GM12878 (cell line): Measurements from ENCODE around the gene CFAP97D2.

ENCODE experiments used
- CBX5 ChIP-seq: sonication (generic); IDR thresholded peaks from 2 replicates; pipeline ENCODE4 v1.6.1; 2016; ENCODE audit warnings: low read depth, moderate library complexity, mild to moderate bottlenecking, inconsistent platforms
- CHD2 ChIP-seq: IDR thresholded peaks from 2 replicates; pipeline ENCODE4 v1.6.1; 2011; ENCODE audit warnings: low read depth, low read length, improper control_type of control experiment, borderline replicate concordance
- CREB1 ChIP-seq: IDR thresholded peaks from 2 replicates; pipeline ENCODE4 v1.6.1; 2012; ENCODE audit warnings: low read depth, mild to moderate bottlenecking, inconsistent platforms
- CREM ChIP-seq: IDR thresholded peaks from 2 replicates; pipeline ENCODE4 v1.6.1; 2014; ENCODE audit warnings: antibody characterized with exemption, low read depth
- EZH2 ChIP-seq: IDR thresholded peaks from 2 replicates; pipeline ENCODE4 v1.6.1; 2012; ENCODE audit warnings: low read depth, mild to moderate bottlenecking, control low read depth, inconsistent platforms, low read length, borderline replicate concordance; ENCODE audit not compliant: control insufficient read depth
- MAX ChIP-seq: IDR thresholded peaks from 2 replicates; pipeline ENCODE4 v1.6.1; 2012; ENCODE audit warnings: low read depth, low read length, improper control_type of control experiment
- SIN3A ChIP-seq: IDR thresholded peaks from 2 replicates; pipeline ENCODE4 v1.6.1; 2012; ENCODE audit warnings: low read depth, low read length, improper control_type of control experiment
- SREBF2 ChIP-seq: IDR thresholded peaks from 2 replicates; pipeline ENCODE4 v1.6.1; 2012; ENCODE audit warnings: mild to moderate bottlenecking, low read length
- TF ChIP-seq, protein P1 (sequence below), 3 experiments: IDR thresholded peaks in 2 of 3; conservative IDR thresholded peaks in 1 of 3; 2 replicates each; pipeline ENCODE4 v1.5.1; 2011; ENCODE audit warnings: low read depth in 3 of 3, low read length in 3 of 3, mild to moderate bottlenecking in 3 of 3, control low read depth in 2 of 3, moderate library complexity in 2 of 3, inconsistent platforms in 1 of 3, mixed read lengths in 1 of 3; ENCODE audit not compliant: control insufficient read depth in 2 of 3, insufficient read depth in 1 of 3; ENCODE audit errors: extremely low read depth in 1 of 3
- TF ChIP-seq, protein P2 (sequence below): fragments of 150-350 bp; IDR thresholded peaks from 2 replicates; pipeline ENCODE4 v1.6.1; 2016; ENCODE audit warnings: low read depth, low read length

DNA sequence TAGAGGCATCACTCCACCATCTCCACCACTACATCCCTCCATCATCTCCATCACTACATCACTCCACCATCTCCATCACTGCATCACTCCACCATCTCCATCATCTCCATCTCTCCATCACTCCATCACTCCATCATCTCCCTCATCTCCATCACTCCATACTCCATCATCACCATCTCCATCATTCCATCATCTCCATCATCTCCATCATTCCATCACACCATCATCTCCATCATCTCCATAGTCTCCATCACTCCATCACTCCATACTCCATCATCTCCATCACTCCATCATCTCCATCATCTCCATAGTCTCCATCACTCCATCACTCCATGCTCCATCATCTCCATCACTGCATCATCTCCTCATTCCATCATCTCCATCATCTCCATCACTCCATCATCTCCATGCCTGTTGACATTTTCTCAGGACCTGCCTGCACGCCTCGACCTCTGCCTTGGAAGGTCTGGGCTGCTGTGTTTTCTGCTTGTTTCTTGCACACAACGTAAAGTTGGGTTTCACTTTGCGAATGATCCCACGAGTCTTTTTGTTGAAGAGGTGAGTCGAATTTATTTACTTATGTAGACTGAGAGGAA lies 25.5 kb upstream of the CFAP97D2 start:
- TF ChIP-seq, protein P1, sequence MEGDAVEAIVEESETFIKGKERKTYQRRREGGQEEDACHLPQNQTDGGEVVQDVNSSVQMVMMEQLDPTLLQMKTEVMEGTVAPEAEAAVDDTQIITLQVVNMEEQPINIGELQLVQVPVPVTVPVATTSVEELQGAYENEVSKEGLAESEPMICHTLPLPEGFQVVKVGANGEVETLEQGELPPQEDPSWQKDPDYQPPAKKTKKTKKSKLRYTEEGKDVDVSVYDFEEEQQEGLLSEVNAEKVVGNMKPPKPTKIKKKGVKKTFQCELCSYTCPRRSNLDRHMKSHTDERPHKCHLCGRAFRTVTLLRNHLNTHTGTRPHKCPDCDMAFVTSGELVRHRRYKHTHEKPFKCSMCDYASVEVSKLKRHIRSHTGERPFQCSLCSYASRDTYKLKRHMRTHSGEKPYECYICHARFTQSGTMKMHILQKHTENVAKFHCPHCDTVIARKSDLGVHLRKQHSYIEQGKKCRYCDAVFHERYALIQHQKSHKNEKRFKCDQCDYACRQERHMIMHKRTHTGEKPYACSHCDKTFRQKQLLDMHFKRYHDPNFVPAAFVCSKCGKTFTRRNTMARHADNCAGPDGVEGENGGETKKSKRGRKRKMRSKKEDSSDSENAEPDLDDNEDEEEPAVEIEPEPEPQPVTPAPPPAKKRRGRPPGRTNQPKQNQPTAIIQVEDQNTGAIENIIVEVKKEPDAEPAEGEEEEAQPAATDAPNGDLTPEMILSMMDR (IDR thresholded peaks at IDR 0.05 in 2 of 3, conservative IDR thresholded peaks at IDR 0.05 in 1 of 3; ENCODE audit: control insufficient read depth in 2 of 3, extremely low read depth in 1 of 3, insufficient read depth in 1 of 3, low read depth in 3 of 3, low read length in 3 of 3) = no peak
- TF ChIP-seq, protein P2, sequence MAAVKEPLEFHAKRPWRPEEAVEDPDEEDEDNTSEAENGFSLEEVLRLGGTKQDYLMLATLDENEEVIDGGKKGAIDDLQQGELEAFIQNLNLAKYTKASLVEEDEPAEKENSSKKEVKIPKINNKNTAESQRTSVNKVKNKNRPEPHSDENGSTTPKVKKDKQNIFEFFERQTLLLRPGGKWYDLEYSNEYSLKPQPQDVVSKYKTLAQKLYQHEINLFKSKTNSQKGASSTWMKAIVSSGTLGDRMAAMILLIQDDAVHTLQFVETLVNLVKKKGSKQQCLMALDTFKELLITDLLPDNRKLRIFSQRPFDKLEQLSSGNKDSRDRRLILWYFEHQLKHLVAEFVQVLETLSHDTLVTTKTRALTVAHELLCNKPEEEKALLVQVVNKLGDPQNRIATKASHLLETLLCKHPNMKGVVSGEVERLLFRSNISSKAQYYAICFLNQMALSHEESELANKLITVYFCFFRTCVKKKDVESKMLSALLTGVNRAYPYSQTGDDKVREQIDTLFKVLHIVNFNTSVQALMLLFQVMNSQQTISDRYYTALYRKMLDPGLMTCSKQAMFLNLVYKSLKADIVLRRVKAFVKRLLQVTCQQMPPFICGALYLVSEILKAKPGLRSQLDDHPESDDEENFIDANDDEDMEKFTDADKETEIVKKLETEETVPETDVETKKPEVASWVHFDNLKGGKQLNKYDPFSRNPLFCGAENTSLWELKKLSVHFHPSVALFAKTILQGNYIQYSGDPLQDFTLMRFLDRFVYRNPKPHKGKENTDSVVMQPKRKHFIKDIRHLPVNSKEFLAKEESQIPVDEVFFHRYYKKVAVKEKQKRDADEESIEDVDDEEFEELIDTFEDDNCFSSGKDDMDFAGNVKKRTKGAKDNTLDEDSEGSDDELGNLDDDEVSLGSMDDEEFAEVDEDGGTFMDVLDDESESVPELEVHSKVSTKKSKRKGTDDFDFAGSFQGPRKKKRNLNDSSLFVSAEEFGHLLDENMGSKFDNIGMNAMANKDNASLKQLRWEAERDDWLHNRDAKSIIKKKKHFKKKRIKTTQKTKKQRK = no peak
- no peak for TF ChIP-seq SIN3A
- no peak for TF ChIP-seq CBX5
- TF ChIP-seq SREBF2 = no peak
- TF ChIP-seq CREB1 = no peak
- no peak for TF ChIP-seq MAX
- TF ChIP-seq CREM = no peak
- TF ChIP-seq EZH2 = no peak
- TF ChIP-seq CHD2 = no peak
